Natural killer cell (primary cell): ENCODE results near the gene TATDN2. TPM values are rescaled to one million over a fixed set of nuclear protein-coding genes. Genes with fewer than 3 reads are reported as not detected.

ENCODE experiments used
- ATAC-seq, 3 donors: fragments of 150-1000 bp in 2 of 3; fragments of 200-7000 bp in 1 of 3; cut with Tn5 transposase; 1 replicate in 1 of 3; 2 replicates in 2 of 3; pipeline ENCODE4 v1.10.0; 2021; ENCODE audit warnings: mild to moderate bottlenecking in 2 of 3, moderate library complexity in 2 of 3
- DNase-seq, 2 donors: peaks; one replicate each; pipeline versions ENCODE4 v3.0.0 to v3.0.0-alpha.2; 2013 to 2021; ENCODE audit warnings: mixed read lengths in 1 of 2
- H3K27ac ChIP-seq: one replicate; pipeline ENCODE4 v1.5.1; 2013; ENCODE audit warnings: mild to moderate bottlenecking, low read length
- H3K27me3 ChIP-seq: one replicate; pipeline ENCODE4 v1.6.1; 2013; ENCODE audit warnings: low read length; ENCODE audit not compliant: control insufficient read depth, insufficient read depth
- H3K36me3 ChIP-seq: one replicate; pipeline ENCODE4 v1.6.1; 2013; ENCODE audit warnings: low read length; ENCODE audit not compliant: control insufficient read depth, insufficient read depth
- H3K4me1 ChIP-seq: one replicate; pipeline ENCODE4 v1.6.1; 2013; ENCODE audit warnings: low read length; ENCODE audit not compliant: control insufficient read depth, insufficient read depth
- H3K4me3 ChIP-seq: one replicate; pipeline ENCODE4 v1.5.1; 2013; ENCODE audit warnings: low read length
- H3K9me3 ChIP-seq: one replicate; pipeline ENCODE4 v1.6.1; 2013; ENCODE audit warnings: low read length; ENCODE audit not compliant: control insufficient read depth, insufficient read depth
- H3K27ac Mint-ChIP-seq, 2 donors: one replicate each; pipeline ENCODE4 v1.8.0; 2022; ENCODE audit warnings: mild to moderate bottlenecking in 2 of 2, mixed read lengths in 2 of 2, moderate library complexity in 1 of 2
- H3K27me3 Mint-ChIP-seq, 2 donors: one replicate each; pipeline ENCODE4 v1.8.0; 2022; ENCODE audit warnings: low read depth in 2 of 2, mixed read lengths in 2 of 2
- H3K36me3 Mint-ChIP-seq: one replicate; pipeline ENCODE4 v1.8.0; 2022; ENCODE audit warnings: mixed read lengths
- H3K4me1 Mint-ChIP-seq, 2 donors: one replicate each; pipeline ENCODE4 v1.8.0; 2022; ENCODE audit warnings: mixed read lengths in 2 of 2
- H3K4me3 Mint-ChIP-seq: one replicate; pipeline ENCODE4 v1.8.0; 2022; ENCODE audit warnings: mild to moderate bottlenecking, moderate library complexity, mixed read lengths
- H3K9me3 Mint-ChIP-seq, 2 donors: one replicate each; pipeline ENCODE4 v1.8.0; 2022; ENCODE audit warnings: mixed read lengths in 2 of 2
- WGBS: methylation state at CpG from one replicate; pipeline ENCODE4 v1.1.7; 2013; ENCODE audit warnings: missing lambda C conversion rate; ENCODE audit not compliant: insufficient coverage; 5-methylcytosine and 5-hydroxymethylcytosine counted together
- intact Hi-C: fragments of 100-400 bp; cut with micrococcal nuclease; formaldehyde crosslinking; loops from one replicate; pipeline ENCODE4 v1.14.2; 2022
- total RNA-seq, 4 donors: library from RNA; stranded (reverse); fragments of 120-200 nt in 1 of 4; gene quantifications; one replicate each; pipeline versions ENCODE4 v1.2.3 to v1.2.4, GENCODE V29; 2013 to 2022
- TF ChIP-seq, protein P1 (sequence below): fragments of 200-600 bp; IDR thresholded peaks from one replicate; pipeline ENCODE4 v1.8.0; 2022; ENCODE audit warnings: antibody characterized with exemption

Gene TATDN2
- total RNA-seq, 3 donors from 2014 or later (not counting 1 experiment from before 2014, with no cell fraction given), result 75.6 to 99.4 (median 88.4) TPM

DNA sequence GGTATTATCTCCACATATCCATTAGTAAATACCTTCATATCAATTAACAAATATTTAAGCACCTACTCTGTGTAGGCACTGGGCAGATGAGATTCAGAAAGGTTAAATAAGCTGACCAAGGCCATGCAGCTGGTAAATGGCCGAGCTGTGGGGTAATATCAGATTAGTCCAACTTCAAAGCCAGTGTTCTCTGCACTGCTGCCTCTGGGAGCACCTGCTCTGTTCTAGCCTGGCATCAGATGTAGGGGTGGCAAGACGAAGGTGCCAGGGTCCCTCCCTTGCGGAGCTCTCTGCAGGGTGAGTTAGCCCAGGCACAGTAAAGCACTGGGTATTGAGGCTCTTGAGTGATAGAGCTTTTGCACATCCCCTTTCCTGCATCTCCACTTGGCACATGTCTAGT is 5.5 kb downstream of the TATDN2 start:
- no peak for DNase-seq
- H3K27ac ChIP-seq, result no peak overlapping the region
- ATAC-seq, result no peak
- Mint-ChIP-seq H3K4me1 (peaks cover 71 to 76% of the 10 kb centered on the region in 2 donors), H3K9me3 (no peaks in the 10 kb centered on the region), H3K4me3 (no peak overlapping the region), H3K27ac (peak overlapping the region; percentile 57 to 79), H3K27me3 (no peaks in the 10 kb centered on the region), H3K36me3 (no peaks in the 10 kb centered on the region)
- peaks cover 27% of the 10 kb centered on the region for H3K36me3 ChIP-seq
- no peaks in the 10 kb centered on the region for H3K27me3 ChIP-seq
- H3K9me3 ChIP-seq, result no peaks in the 10 kb centered on the region
- peaks cover 35% of the 10 kb centered on the region for H3K4me1 ChIP-seq
- WGBS, result 93% methylated on average over 3 of the region's 3 CpGs
- intact Hi-C loops, result no loop called here
- TF ChIP-seq, protein P1, sequence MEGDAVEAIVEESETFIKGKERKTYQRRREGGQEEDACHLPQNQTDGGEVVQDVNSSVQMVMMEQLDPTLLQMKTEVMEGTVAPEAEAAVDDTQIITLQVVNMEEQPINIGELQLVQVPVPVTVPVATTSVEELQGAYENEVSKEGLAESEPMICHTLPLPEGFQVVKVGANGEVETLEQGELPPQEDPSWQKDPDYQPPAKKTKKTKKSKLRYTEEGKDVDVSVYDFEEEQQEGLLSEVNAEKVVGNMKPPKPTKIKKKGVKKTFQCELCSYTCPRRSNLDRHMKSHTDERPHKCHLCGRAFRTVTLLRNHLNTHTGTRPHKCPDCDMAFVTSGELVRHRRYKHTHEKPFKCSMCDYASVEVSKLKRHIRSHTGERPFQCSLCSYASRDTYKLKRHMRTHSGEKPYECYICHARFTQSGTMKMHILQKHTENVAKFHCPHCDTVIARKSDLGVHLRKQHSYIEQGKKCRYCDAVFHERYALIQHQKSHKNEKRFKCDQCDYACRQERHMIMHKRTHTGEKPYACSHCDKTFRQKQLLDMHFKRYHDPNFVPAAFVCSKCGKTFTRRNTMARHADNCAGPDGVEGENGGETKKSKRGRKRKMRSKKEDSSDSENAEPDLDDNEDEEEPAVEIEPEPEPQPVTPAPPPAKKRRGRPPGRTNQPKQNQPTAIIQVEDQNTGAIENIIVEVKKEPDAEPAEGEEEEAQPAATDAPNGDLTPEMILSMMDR, result no peak
- H3K4me3 ChIP-seq, result no peak overlapping the region

DNA sequence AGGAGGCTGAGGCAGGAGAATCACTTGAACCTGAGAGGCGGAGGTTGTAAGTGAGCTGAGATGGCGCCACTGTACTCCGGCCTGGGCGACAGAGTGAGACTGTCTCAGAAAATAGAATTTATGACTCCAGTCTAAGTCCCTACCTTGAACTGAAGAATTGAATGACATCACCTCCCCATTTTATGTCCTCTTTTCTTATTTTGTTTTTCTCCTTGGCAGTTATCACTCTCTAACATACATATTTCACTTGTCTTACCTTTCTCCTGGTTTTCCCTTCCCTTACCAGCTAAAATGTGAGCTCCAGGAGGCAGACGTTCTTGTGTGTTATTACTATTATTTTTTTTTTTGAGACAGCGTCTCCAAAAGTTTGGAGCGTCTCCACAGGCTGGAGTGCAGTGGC is 7.6 kb downstream of the TATDN2 start:
- no peak for ATAC-seq
- no peaks in the 10 kb centered on the region for H3K27me3 Mint-ChIP-seq
- H3K4me3 Mint-ChIP-seq, result no peak overlapping the region
- H3K4me1 Mint-ChIP-seq, result peaks cover 71 to 74% of the 10 kb centered on the region in 2 donors
- Histone ChIP-seq H3K4me1 (peaks cover 21% of the 10 kb centered on the region), H3K27me3 (no peaks in the 10 kb centered on the region), H3K27ac (no peak overlapping the region), H3K9me3 (no peaks in the 10 kb centered on the region), H3K36me3 (peaks cover 42% of the 10 kb centered on the region), H3K4me3 (no peak overlapping the region)
- H3K9me3 Mint-ChIP-seq, result no peaks in the 10 kb centered on the region
- H3K36me3 Mint-ChIP-seq, result peaks cover 2% of the 10 kb centered on the region
- peak overlapping the region; percentile 57 to 79 for H3K27ac Mint-ChIP-seq
- TF ChIP-seq, protein P1, result no peak
- intact Hi-C loops, result no loop called here
- WGBS, result over 99% methylated on average over 6 of the region's 7 CpGs
- no peak for DNase-seq

DNA sequence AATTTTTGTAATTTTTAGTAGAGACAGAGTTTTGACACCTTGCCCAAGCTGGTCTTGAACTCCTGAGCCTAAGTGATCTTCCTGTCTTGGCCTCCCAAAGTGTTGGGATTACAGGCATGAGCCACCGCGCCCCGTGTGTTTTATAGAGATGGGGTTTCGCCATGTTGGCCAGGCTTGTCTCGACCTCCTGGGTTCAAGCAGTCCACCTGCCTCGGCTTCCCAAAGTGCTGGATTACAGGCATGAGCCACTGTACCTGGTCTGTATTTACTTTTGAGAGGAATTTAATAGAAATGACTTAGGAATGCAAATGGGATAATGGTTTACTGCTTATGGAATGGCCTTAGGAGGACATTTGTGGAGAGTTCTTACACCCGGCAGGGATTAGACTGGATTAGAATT is 10.8 kb downstream of the TATDN2 start:
- Mint-ChIP-seq H3K27me3 (no peaks in the 10 kb centered on the region), H3K36me3 (peaks cover 27% of the 10 kb centered on the region), H3K4me1 (peaks cover 68 to 75% of the 10 kb centered on the region in 2 donors), H3K4me3 (no peak overlapping the region), H3K9me3 (no peaks in the 10 kb centered on the region), H3K27ac (peak overlapping the region; percentile 55 to 75)
- DNase-seq (no peak), ATAC-seq (no peak)
- intact Hi-C loops, result no loop called here
- 92% methylated on average over 7 of the region's 7 CpGs for WGBS
- no peak overlapping the region for H3K4me3 ChIP-seq
- TF ChIP-seq, protein P1, result no peak
- H3K27ac ChIP-seq, result no peak overlapping the region
- H3K9me3 ChIP-seq, result no peaks in the 10 kb centered on the region
- no peaks in the 10 kb centered on the region for H3K27me3 ChIP-seq
- H3K4me1 ChIP-seq, result peaks cover 12% of the 10 kb centered on the region
- peaks cover 48% of the 10 kb centered on the region for H3K36me3 ChIP-seq

DNA sequence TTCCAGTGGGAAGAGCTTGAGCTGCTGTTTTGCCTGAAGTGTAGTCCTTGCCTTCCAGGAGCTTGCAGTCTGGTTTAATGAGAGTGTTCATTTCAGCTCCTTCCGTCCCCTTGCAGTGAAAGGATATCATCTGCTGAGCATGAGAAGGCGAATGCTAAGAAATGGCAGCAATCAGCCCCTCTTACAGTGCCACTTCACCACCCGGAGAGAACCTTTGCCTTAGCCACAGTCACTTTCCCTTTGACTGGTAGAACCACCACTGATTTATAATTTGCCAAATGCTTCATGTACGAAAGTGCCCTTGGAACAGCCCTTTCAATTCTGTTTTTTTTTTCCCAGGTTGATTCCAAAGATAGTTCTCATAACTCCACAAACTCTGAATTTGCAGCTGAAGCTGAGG is 11.5 kb downstream of the TATDN2 start:
- Mint-ChIP-seq H3K36me3 (peaks cover 27% of the 10 kb centered on the region), H3K27ac (peak overlapping the region; percentile 55 to 75), H3K9me3 (no peaks in the 10 kb centered on the region), H3K4me1 (peaks cover 68 to 72% of the 10 kb centered on the region in 2 donors), H3K4me3 (no peak overlapping the region), H3K27me3 (no peaks in the 10 kb centered on the region)
- 69% methylated on average over 4 of the region's 4 CpGs for WGBS
- ATAC-seq (no peak), DNase-seq (no peak)
- Histone ChIP-seq H3K27me3 (no peaks in the 10 kb centered on the region), H3K4me3 (no peak overlapping the region), H3K27ac (no peak overlapping the region), H3K36me3 (peaks cover 42% of the 10 kb centered on the region), H3K9me3 (no peaks in the 10 kb centered on the region), H3K4me1 (peaks cover 10% of the 10 kb centered on the region)
- TF ChIP-seq, protein P1, result no peak
- intact Hi-C loops, result no loop called here
